ENCODE measurements around the gene GLIS2. TPM values are rescaled to one million over a fixed set of nuclear protein-coding genes. Genes with fewer than 3 reads are reported as not detected.
A peak's percentile ranks its signal among the peaks of the same experiment; 100 is the strongest.

Gene GLIS2
- total and polyA plus RNA-seq, 3 experiments from 2014 or later: 0.13 to 0.26 TPM; not detected in 1

DNA sequence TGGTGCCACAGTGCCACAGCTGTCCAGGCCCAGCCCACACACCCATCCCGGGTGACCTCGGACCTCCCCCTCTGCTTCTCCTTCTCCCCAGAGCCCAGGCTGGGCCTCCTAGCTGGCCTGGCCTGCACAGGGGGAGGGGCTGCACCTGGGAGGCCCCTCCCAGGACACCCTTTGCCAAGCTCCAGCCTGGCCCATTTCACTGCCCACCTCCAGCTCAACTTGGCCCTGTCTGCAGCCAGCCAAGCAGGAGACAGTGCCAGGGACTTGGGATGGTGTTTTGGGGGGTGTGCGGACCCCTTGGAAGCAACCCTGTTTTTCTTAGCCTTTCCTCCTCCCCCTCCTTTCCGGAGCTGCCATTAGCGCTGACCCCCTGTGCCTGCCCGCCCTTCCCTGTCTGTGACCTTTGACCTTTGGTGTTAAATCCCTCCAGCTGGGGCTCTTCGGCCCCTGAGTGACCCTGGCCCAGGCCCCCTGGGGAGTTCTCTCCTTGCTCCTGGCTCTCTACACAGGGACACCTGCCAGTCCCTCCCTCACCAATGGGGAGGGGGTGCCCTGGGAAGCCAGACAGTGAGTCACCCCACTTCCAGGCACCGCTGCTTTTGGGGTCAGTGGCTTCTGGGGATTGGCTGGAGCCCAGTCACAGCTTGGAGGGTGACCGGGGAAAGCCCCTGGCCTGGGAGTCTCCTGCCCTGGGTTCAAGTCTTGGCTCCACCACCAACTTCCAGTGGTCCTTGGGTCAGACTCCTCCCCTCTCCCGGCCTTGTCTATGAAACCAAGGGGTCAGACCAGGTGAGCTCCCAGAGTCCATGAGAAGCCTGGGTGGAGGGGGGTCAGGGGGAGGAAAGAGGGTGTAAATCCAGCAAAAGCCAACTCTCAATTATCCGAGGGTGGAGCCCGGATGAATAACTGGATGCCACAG lies 1.9 kb downstream of the GLIS2 start:
- Mint-ChIP-seq H3K27me3 (peaks cover 9 to 11% of the 10 kb centered on the region in 2 donors), H3K36me3 (peaks cover 0 to 2% (median 0%) of the 10 kb centered on the region in 3 donors), H3K4me3 (peak overlapping the region in 3 of 7 donors; percentile 27 to 47 (median 32)), H3K27ac (no peak overlapping the region), H3K4me1 (peaks cover 15 to 23% (median 18%) of the 10 kb centered on the region in 3 donors), H3K9me3 (no peaks in the 10 kb centered on the region)
- CTCF ChIA-PET: interaction anchor here (1.1 kb wide), 1 partner anchor 10 kb away, joined by 3 read pairs; no protein-coding TSS in a partner anchor
- peaks cover 13% of the 10 kb centered on the region for H3K27me3 ChIP-seq (ENCODE audit: insufficient read depth, low read length, poor library complexity, severe bottlenecking)
- no peak for DNase-seq
- POLR2A ChIA-PET: no interaction called here
- no peak overlapping the region for H3K4me3 ChIP-seq (ENCODE audit: low read length)
- H3K27ac ChIP-seq (ENCODE audit: low read depth, low read length): no peak overlapping the region
- H3K4me1 ChIP-seq (ENCODE audit: insufficient read depth, low read length): peaks cover 21% of the 10 kb centered on the region
- no peaks in the 10 kb centered on the region for H3K9me3 ChIP-seq (ENCODE audit: low read length)
- H3K36me3 ChIP-seq (ENCODE audit: insufficient read depth, low read length): no peaks in the 10 kb centered on the region

- ChIA-PET POLR2A (interaction anchor here (1.0 kb wide), 1 partner anchor 45 kb away, joined by 3 read pairs; no protein-coding TSS in a partner anchor), CTCF (interaction anchor here (1.4 kb wide), 1 partner anchor 9 kb away, joined by 3 read pairs; no protein-coding TSS in a partner anchor)
- no peak for DNase-seq
- H3K27me3 Mint-ChIP-seq: peaks cover 9 to 11% of the 10 kb centered on the region in 2 donors
- peaks cover 15 to 23% (median 18%) of the 10 kb centered on the region in 3 donors for H3K4me1 Mint-ChIP-seq
- peaks cover 13% of the 10 kb centered on the region for H3K27me3 ChIP-seq (ENCODE audit: insufficient read depth, low read length, poor library complexity, severe bottlenecking)
- H3K36me3 ChIP-seq (ENCODE audit: insufficient read depth, low read length): no peaks in the 10 kb centered on the region
- no peak overlapping the region for H3K27ac Mint-ChIP-seq
- no peaks in the 10 kb centered on the region for H3K9me3 ChIP-seq (ENCODE audit: low read length)
- peaks cover 0 to 2% (median 0%) of the 10 kb centered on the region in 3 donors for H3K36me3 Mint-ChIP-seq
- H3K4me3 ChIP-seq (ENCODE audit: low read length): no peak overlapping the region
- peak overlapping the region in 2 of 7 donors; percentile 34 to 45 for H3K4me3 Mint-ChIP-seq
- H3K9me3 Mint-ChIP-seq: no peaks in the 10 kb centered on the region
- H3K27ac ChIP-seq (ENCODE audit: low read depth, low read length): no peak overlapping the region
- H3K4me1 ChIP-seq (ENCODE audit: insufficient read depth, low read length): peaks cover 21% of the 10 kb centered on the region
Measured at GRCh38 chr16:4318451-4318910, 2.6 kb downstream of the GLIS2 start.

- POLR2A ChIA-PET: interaction anchor here (1.0 kb wide), 1 partner anchor 45 kb away, joined by 3 read pairs; no protein-coding TSS in a partner anchor
Measured at GRCh38 chr16:4318967-4319366, 3.1 kb downstream of the GLIS2 start.

DNA sequence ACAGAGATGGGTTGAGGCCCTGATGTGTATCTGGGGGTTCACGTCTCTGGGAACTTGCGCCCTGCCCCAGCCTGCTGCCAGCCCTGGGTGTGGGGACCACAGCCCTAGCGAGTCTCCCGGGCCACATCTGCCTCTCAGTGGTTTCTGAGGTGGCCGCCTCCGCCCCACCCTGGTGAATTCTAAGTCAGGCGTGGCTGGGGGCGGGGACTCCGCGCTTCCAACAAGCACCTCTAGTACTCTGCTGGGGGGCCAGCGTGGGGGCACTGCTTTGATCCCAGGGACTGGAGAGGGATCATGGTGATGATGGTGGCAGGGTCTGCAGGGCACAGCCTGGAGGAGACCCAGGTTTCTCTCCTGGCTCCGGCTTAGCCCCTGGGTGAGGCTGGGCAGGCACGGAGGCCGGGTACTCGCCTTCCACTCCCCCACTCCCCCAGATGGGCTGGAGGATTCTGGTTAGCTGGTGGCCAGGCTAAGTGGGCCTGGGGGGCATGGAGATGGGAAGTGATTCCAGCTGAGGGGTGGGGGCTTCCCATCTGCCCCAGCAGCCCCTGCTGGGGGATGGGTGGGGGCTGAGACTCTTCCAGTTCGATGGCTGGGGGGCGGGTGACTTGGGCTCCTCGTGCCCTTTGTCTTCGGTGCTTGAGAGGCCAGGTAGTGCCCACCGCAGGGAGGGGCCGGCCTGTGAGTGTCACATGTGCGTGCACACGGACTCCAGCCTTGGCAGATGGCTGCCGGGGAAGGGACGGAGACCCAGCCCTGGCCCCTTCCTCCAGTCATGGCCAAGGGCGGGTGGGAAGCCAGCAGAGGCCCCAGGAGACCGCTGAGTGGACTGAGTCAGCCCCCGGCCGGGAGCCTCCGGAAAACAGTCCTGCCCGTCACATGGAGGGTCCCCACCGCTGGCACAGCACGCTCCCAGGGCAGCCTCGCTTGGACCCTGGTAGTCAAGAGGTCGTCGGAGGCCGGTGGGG lies 3.9 kb downstream of the GLIS2 start:
- H3K36me3 ChIP-seq (ENCODE audit: insufficient read depth, low read length): no peaks in the 10 kb centered on the region

More at GRCh38 chr16:4318967-4319366, 3.1 kb downstream of the GLIS2 start:
- H3K9me3 ChIP-seq (ENCODE audit: low read length): no peaks in the 10 kb centered on the region
- no peak overlapping the region for H3K4me3 ChIP-seq (ENCODE audit: low read length)
- Mint-ChIP-seq H3K4me3 (peak overlapping the region in 2 of 7 donors; percentile 53 to 85), H3K27me3 (peaks cover 9 to 11% of the 10 kb centered on the region in 2 donors), H3K4me1 (peaks cover 13 to 22% (median 18%) of the 10 kb centered on the region in 3 donors), H3K36me3 (peaks cover 0 to 2% (median 0%) of the 10 kb centered on the region in 3 donors), H3K9me3 (no peaks in the 10 kb centered on the region), H3K27ac (peak overlapping the region in 1 of 8 donors; percentile 69)
- H3K4me1 ChIP-seq (ENCODE audit: insufficient read depth, low read length): peaks cover 21% of the 10 kb centered on the region
- no peak overlapping the region for H3K27ac ChIP-seq (ENCODE audit: low read depth, low read length)
- H3K27me3 ChIP-seq (ENCODE audit: insufficient read depth, low read length, poor library complexity, severe bottlenecking): peaks cover 8% of the 10 kb centered on the region
- CTCF ChIA-PET: interaction anchor here (1.4 kb wide), 1 partner anchor 9 kb away, joined by 3 read pairs; no protein-coding TSS in a partner anchor
- no peaks in the 10 kb centered on the region for H3K36me3 ChIP-seq (ENCODE audit: insufficient read depth, low read length)
- DNase-seq: no peak

DNA sequence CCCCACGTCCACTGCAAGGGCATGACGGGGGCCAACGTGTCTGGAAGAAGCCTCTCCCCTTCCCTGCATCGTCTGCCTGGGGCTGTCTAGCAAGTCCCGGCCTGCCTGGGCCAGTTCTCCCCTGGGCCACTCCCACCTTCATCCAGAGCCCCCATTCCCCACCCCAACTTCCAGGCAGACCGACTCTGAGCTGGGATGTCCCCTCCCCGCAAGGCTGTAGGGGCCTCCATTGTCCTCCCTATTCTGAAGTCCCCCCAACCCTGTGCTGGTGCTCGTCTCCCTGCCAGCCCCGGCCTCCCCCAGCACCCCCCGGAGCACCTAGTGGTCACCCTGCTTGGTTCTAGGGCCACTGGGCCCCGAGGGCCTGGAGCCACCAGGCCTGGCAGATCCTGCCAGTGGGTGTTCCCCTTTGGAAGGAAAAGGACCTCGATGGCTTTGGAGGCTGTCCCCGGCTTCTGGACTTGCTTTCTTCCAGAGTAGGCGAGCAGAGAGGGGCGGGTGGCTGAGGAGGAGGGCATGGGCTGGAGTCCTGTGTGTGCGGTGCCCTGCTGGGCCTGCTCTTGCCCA lies 4.8 kb downstream of the GLIS2 start:
- Mint-ChIP-seq H3K4me3 (no peak overlapping the region), H3K27me3 (no peaks in the 10 kb centered on the region), H3K4me1 (peaks cover 4 to 11% (median 7%) of the 10 kb centered on the region in 3 donors), H3K36me3 (no peaks in the 10 kb centered on the region), H3K27ac (no peak overlapping the region), H3K9me3 (no peaks in the 10 kb centered on the region)
- ChIA-PET CTCF (no interaction called here), POLR2A (no interaction called here)
- Histone ChIP-seq H3K27ac (ENCODE audit: low read depth, low read length) (no peak overlapping the region), H3K27me3 (ENCODE audit: insufficient read depth, low read length, poor library complexity, severe bottlenecking) (no peaks in the 10 kb centered on the region), H3K4me1 (ENCODE audit: insufficient read depth, low read length) (peaks cover 13% of the 10 kb centered on the region), H3K9me3 (ENCODE audit: low read length) (no peaks in the 10 kb centered on the region), H3K4me3 (ENCODE audit: low read length) (no peak overlapping the region), H3K36me3 (ENCODE audit: insufficient read depth, low read length) (no peaks in the 10 kb centered on the region)
- no peak for DNase-seq

More for the DNA sequence above, 3.9 kb downstream of the GLIS2 start:
- ChIA-PET CTCF (interaction anchor here (1.4 kb wide), 1 partner anchor 10 kb away, joined by 3 read pairs; no protein-coding TSS in a partner anchor), POLR2A (interaction anchor here (1.0 kb wide), 1 partner anchor 46 kb away, joined by 3 read pairs; no protein-coding TSS in a partner anchor)
- Histone ChIP-seq H3K9me3 (ENCODE audit: low read length) (no peaks in the 10 kb centered on the region), H3K4me1 (ENCODE audit: insufficient read depth, low read length) (peaks cover 16% of the 10 kb centered on the region), H3K4me3 (ENCODE audit: low read length) (no peak overlapping the region), H3K27ac (ENCODE audit: low read depth, low read length) (no peak overlapping the region), H3K27me3 (ENCODE audit: insufficient read depth, low read length, poor library complexity, severe bottlenecking) (peaks cover under 1% of the 10 kb centered on the region)
- Mint-ChIP-seq H3K27me3 (peaks cover 3% of the 10 kb centered on the region in 2 donors), H3K27ac (peak overlapping the region in 4 of 8 donors; percentile 42 to 69 (median 54)), H3K4me3 (peak overlapping the region in 2 of 7 donors; percentile 53 to 85), H3K4me1 (peaks cover 6 to 14% (median 10%) of the 10 kb centered on the region in 3 donors), H3K9me3 (no peaks in the 10 kb centered on the region), H3K36me3 (no peaks in the 10 kb centered on the region)
- DNase-seq: peak; percentile 37 to 76 (median 58)

DNA sequence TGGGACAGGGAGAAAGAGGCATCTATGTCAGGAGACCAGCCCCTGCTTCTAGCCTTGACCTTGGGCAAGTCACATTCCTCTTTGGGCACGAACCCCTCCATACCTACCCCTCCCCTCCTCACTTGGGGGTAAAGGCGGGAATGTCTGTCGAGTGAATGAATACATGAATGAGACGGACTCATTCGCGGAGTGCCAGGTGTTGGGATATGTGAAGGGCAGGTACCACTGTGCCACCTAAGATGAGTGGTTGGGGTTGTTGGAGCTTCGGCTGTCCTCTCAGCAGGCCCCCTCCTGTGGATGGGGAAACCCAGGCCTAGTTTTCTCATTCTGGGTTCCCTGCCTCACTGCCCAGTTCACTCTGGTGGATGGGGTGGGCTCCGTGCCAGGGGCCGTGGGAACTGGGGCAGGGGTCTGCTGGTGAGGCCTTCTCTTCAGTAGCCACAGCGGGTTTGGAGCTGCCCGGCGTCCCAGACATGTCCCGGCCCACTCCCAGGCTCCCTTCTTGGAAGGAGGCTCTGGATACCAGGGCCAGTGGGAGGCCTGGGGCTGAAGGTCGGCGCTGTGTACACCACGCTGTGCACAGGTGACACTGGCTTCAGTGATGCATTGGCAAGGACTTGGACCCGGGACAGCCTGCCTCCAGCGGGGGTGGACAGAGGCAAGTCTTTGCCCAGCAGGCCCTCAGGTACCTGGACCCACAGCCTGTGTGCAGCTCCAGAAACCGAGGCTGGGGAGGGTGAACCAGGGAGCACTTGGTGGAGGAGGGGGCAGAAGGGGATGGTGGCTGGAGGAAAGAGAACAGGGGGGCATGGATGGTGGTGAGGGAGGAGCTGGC lies 5.6 kb downstream of the GLIS2 start:
- peak overlapping the region in 1 of 8 donors; percentile 24 for H3K27ac Mint-ChIP-seq
- ChIA-PET POLR2A (no interaction called here), CTCF (no interaction called here)
- no peaks in the 10 kb centered on the region for H3K36me3 Mint-ChIP-seq
- Histone ChIP-seq H3K4me1 (ENCODE audit: insufficient read depth, low read length) (peaks cover 12% of the 10 kb centered on the region), H3K9me3 (ENCODE audit: low read length) (no peaks in the 10 kb centered on the region), H3K36me3 (ENCODE audit: insufficient read depth, low read length) (no peaks in the 10 kb centered on the region), H3K27ac (ENCODE audit: low read depth, low read length) (no peak overlapping the region), H3K27me3 (ENCODE audit: insufficient read depth, low read length, poor library complexity, severe bottlenecking) (no peaks in the 10 kb centered on the region), H3K4me3 (ENCODE audit: low read length) (no peak overlapping the region)
- H3K9me3 Mint-ChIP-seq: no peaks in the 10 kb centered on the region
- no peaks in the 10 kb centered on the region for H3K27me3 Mint-ChIP-seq
- H3K4me1 Mint-ChIP-seq: peaks cover 4 to 14% (median 7%) of the 10 kb centered on the region in 3 donors
- peak overlapping the region in 1 of 7 donors; percentile 27 for H3K4me3 Mint-ChIP-seq
- DNase-seq: no peak

Data from CD8-positive, alpha-beta memory T cell (primary cell).